ENCODE data around the gene MAST1.
A peak's percentile ranks its signal among the peaks of the same experiment; 100 is the strongest.
"Not testable (repeated sequence)": the region's sequence is repeated elsewhere in the genome, so short reads cannot be mapped to it uniquely, and the experiment has no call there.

Gene MAST1

DNA sequence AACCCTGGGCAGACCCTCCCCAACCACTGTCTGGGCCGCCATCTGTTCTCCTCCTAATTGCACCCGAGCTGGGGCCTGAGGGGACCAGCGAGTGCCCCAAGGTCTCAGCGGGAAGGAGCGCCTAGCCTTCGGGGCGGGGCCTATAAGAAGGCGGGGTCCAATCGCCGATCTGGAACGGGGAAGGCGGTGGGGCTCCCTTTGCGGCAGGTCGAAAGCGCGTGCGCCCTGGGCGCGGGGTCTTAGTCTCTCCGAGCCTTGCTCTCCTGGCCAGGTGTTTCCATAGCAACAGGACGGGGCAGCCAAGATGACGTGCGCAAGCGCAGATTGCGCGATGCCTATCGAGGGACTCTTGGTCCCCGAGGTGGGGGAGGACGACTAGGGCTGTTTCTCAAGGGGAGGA lies 2.8 kb downstream of the MAST1 start:
- no peak for DNase-seq

DNA sequence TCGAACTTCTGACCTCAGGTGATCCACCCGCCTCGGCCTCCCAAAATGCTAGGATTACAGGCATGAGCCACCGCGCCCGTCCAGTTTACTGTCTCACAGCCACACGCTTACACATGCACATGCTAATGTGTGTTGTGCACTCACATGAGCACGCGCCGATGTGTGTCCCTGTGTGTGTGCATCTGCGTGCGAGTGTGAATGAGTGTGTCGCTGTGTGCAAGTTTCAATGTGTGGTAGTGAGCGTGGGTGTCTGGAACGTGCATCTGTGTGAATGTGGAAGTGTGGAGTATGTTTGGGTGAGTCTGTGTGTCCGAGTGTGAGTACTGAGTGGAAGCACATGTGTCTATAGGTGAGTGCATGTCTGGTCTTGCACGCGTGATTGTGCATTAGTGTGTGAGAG lies 4.2 kb downstream of the MAST1 start:
- no peak for DNase-seq

DNA sequence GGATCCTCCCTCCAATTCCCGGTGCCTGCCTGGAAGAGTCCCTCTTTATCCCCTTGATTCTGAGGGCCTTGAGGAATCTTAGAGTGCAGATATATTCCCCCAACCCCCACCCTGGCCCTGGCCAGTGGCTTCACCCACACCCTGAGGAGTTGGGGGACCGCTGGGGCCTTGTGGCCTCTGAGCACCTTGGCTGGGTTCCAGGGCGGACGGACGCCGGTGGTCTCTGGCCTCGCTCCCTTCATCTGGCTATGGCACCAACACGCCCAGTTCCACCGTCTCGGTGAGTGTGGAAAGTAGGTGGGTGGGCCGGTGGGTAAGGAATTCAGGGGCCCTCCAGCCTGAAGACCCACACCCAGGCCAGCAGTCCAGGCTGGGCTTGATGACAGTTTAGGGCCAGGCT lies 5.0 kb downstream of the MAST1 start:
- DNase-seq = no peak

DNA sequence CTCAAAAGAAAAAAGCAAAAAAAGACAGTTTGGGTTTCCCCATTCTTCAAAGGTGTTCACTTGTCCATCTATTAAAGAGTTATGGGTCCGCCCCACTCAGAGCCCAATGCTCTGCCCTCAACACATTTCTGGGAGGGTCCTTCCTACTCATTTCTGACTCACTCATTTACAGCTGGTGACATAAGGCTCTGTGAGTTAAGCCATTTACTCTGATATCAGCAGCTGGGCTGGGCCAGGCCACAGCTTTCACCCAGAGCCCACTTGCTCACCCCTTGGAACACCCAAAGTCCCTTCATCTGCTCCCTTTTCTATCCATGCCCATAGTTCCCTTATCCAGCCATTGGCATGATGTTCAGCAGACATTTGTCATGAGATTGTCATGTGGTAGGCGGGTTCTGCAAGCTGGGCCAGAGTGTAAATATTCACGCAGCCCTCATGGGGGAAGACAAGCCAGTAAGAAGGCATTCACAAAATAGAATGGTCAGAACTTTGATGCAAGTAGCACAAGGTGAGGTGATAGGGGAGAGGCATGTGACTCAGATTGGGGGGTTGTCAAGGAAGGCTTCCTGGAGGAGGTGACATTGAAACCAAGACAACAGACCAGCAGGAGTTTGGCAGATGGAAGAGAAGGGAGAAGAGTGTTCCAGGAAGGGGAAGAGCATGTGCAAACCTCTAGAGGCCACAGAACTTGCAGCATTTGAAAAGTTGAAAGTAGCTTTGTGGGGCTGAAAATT lies 5.9 kb downstream of the MAST1 start:
- no peak for DNase-seq

DNA sequence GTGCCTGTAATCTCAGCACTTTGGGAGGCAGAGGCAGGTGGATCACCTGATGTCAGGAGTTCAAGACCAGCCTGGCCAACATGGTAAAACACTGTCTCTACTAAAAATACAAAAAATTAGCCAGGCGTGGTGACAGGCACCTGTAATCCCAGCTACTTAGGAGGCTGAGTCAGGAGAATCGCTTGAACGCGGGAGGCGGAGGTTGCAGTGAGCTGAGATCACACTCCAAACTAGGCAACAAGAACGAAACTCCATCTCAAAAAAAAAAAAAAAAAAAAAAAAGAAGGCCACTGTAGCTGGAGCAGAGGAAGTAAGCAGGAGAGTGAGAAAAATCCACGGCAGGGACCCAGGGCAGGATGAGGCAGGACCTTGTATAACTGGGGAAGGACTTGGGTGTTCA lies 8.3 kb downstream of the MAST1 start:
- not testable (repeated sequence) for DNase-seq

DNA sequence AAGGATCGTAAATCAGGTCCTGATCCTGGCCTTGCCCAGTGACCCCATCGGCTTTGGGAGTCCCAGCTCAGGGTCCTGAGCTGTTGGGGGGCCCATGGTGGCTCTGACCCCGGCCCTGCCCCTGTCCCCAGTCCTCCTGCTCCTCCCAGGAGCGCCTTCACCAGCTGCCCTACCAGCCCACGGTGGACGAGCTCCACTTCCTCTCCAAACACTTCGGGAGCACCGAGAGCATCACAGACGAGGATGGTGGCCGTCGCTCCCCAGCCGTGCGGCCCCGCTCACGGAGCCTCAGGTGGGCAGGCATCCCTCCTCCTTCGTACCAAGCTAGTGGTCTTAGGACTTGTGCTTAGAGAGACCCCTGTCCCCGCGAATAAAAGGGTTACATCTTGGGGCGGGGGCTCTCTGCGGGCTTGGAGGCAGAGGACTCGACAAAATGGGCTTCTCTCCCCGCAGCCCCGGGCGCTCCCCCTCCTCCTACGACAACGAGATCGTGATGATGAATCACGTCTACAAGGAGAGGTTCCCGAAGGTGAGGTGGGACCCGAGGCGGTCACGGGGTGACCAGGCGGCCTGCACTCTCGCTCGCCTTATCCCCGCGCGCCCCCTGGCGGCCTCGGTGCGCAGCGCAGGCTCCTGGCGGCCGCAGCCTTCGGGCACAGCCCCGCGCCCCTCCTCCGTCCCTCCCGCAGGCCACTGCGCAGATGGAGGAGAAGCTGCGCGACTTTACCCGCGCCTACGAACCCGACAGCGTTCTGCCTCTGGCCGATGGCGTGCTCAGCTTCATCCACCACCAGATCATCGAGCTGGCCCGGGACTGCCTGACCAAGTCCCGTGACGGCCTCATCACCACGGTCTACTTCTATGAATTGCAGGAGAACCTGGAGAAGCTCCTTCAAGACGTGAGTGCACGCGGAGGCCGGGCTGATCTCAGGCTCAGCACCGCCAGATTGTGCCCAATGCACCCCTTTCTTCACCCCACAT lies 9.1 kb downstream of the MAST1 start:
- DNase-seq = peak; percentile 57

DNA sequence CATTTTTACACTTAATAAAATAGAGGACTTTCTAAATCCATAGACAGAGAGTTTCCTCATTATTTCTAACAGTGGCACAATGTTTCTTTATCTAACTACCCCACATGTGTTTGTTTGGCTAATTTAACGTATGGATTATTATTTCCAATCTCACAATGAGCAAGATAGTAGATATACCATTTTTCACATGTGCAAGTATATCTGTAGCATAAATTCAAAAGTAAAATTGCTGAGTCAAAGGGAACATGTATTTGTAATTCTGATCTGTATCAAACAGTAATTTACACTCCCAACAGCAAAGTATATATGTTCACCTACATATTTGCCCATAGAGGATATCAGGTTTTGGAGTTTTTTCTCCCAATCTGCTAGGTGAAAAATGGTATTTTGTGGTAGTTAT lies 18.3 kb downstream of the MAST1 start:
- DNase-seq = no peak

DNA sequence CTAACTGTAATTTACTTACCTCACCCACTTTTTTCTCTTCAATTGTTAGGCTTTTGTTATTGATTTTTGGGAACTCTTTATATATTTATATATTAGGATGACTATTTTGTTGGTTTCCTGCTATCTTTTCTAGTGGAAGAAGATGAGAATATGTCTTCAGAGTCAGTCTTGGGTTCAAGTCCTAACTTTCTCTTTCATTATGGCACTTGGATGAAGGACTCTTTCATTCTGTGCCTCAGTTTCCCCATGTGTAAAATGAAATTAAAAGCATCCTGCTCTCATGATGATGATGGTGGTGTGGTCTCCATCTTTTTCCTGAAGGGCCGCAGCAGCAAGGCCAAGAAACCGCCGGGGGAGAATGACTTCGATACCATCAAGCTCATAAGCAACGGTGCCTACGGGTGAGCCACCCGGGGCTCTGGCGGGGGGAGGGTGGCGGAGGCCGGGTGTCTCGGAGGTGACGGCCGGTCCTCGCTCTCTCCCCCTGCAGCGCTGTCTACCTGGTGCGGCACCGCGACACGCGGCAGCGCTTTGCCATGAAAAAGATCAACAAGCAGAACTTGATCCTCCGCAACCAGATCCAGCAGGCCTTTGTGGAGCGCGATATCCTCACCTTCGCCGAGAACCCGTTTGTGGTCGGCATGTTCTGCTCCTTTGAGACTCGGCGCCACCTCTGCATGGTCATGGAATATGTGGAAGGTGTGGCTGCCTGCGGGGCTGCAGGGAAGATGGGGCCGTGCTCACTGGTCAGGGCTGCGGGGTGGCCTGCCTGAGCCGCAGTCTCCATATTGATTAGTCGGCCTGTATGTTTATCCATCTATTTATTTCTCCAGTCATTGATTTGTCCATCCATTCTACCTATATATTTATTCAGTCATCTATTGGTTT lies 20.0 kb downstream of the MAST1 start:
- DNase-seq = no peak

DNA sequence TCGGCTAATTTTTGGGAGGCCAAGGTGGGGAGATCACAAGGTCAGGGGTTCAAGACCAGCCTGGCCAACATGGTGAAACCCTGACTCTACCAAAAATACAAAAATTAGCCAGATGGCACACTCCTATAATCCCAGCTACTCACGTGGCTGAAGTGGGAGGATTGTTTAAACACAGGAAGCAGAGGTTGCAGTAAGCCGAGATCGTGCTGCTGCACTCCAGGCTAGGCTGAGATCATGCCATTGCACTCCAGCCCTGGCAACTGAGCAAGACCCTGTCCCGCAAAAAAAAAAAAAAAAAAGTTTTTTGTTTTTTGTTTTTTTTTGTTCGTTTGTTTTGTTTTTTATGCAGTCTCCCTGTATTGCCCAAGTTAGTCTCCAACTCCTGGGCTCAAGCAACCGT lies 21.2 kb downstream of the MAST1 start:
- no peak for DNase-seq

DNA sequence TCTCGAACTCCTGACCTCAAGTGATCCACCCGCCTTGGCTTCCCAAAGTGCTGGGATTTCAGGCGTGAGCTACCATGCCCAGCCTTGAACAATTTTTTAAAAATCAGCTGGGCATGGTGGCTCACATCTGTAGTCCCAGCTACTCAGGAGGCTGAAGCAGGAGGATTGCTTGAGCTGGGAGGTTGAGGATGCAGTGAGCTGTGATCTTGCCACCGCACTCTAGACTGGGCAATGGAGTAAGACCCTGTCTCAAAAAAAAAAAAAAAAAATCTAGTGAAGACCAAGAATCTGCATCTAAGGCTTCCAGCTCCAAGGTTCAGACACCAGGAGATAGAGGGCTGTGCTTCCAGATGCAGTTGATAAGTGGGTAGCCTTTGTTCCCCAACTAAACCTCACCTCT lies 25.8 kb downstream of the MAST1 start:
- DNase-seq = no peak

DNA sequence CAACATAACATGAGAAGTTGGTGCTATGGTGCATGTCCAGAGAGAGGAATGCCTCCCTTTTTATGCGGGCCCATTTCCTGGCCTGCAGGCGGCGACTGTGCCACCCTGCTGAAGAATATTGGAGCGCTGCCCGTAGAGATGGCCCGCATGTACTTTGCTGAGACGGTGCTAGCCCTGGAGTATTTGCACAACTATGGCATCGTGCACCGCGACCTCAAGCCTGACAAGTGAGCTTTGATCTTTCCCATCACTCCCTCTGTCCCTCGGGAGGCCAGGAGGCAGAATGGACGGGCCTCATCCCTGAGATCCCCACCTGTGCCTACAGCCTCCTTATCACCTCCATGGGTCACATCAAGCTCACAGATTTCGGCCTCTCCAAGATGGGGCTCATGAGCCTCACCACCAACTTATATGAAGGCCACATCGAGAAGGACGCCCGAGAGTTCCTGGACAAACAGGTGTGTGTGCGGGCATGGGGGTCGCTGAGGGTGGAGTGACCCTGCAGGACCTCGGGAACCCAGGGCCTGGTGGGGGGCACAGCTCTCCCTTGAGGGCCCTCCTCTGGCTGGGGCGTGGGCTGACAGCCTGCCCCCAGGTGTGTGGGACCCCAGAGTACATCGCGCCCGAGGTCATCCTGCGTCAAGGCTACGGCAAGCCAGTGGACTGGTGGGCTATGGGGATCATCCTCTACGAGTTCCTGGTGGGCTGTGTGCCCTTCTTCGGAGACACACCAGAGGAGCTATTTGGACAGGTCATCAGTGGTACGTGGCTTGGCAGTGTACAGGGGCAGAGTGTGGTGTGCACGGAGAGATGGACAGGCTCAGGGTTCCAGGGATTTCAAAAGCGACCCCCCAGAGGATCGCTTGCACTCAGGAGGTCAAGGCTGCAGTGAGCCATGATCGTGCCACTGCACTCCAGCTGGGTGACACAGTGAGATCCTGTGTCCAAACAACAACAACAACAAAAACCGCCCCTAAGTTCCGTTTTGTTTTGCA lies 26.7 kb downstream of the MAST1 start:
- DNase-seq = no peak

DNA sequence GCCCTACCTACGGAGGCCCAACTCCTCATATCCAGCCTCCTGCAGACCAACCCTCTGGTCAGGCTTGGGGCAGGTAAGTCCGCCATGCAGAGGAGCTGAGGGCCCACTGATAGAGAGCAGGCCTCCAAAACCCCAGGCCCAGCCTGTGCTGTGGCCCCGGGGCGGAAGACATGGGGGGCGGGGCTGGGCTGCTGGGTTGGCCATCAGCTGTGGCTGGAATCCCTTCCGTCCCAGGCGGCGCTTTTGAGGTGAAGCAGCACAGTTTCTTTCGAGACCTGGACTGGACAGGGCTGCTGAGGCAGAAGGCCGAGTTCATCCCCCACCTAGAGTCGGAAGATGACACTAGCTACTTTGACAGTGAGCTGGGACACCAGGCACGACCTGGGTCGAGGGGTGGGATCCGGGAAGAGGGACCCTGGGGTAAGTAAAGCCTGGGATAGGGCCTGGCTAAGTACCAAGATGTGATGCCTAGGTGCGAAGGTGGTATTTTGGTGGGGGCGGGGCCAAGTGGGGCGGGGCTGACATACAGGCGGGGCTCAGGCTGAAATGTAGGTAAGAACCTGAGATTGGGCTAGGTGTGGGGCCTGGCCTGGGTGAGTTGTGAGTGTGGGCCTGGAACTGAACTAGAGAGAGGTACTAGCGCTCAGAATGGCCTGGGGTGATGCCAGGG lies 27.6 kb downstream of the MAST1 start:
- no peak for DNase-seq

DNA sequence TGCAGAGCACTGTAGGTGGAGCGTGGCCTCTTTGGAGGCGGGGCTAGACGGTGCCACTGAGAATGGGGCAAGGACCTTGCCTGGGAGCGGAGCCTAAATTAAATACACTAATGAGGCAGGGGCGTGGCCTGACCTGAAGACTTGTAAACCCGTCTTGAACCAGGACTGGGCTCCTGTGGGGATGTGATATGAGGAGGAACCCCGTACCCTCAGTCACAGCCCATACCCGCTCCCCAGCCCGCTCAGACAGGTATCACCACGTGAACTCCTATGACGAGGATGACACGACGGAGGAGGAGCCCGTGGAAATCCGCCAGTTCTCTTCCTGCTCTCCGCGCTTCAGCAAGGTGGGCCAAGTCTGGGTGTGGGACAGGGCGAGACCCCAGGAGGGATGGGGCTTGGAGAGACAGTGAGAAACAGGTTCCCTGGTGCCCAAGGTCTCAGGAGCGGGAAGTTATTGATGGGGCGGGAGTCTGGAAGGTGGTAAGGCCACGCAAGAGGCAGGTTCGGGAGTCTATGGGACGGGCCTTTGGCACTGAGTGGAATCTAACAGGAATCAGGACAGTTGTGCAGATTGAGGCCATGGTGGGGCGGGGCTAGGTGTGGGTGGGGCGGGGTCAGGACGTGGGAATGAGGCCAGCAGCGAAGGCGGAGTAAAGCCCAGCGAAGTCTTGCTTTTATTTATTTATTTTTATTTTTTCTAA lies 28.3 kb downstream of the MAST1 start:
- no peak for DNase-seq

DNA sequence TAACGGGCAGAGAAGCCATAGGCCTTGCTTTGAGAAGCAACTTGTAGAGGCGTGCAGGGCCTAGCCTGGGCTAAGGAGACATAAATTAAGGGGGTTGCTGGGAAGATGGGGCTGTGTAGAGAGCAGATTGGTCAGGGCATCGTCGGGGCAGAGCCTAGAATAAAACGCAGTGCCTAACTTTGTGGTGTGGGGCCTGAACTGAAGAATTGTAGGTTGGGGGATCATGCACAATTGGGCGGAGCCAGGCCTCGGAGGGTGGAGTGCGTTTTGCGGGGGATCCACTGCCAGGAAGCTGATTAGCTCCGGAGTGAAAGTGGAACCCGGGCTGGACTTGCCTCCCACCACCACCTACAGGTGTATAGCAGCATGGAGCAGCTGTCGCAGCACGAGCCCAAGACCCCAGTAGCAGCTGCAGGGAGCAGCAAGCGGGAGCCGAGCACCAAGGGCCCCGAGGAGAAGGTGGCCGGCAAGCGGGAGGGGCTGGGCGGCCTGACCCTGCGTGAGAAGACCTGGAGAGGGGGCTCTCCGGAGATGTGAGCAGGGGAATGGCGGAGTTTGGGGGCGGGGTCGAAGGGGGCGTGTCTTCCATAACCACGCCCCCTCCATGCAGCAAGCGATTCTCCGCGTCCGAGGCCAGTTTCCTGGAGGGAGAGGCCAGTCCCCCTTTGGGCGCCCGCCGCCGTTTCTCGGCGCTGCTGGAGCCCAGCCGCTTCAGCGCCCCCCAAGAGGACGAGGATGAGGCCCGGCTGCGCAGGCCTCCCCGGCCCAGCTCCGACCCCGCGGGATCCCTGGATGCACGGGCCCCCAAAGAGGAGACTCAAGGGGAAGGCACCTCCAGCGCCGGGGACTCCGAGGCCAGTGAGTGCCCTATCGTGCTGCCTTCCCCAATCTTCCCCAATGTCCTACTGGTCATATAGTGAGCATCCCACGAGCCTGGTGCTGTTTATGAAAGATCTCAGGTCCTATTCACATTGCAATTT lies 29.1 kb downstream of the MAST1 start:
- no peak for DNase-seq

DNA sequence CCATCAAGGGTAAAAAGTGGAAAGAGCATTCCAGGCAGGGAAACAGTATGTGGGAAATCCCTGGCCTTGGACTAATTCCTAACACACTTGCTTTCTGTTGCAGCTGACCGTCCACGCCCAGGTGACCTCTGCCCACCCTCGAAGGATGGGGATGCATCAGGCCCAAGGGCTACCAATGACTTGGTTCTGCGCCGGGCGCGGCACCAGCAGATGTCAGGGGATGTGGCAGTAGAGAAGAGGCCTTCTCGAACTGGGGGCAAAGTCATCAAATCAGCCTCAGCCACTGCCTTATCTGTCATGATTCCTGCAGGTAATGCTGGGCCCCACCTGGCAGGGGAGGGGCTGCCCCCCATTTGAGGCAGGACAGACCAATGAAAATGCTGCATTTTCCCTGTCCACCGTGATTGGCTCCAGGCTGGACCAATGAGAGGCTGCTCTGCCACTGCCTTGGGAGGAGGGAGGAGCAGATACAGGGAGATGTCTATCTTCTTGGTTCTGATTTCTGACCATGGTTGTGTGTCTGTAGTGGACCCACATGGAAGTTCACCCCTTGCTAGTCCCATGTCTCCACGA lies 30.3 kb downstream of the MAST1 start:
- DNase-seq = no peak

DNA sequence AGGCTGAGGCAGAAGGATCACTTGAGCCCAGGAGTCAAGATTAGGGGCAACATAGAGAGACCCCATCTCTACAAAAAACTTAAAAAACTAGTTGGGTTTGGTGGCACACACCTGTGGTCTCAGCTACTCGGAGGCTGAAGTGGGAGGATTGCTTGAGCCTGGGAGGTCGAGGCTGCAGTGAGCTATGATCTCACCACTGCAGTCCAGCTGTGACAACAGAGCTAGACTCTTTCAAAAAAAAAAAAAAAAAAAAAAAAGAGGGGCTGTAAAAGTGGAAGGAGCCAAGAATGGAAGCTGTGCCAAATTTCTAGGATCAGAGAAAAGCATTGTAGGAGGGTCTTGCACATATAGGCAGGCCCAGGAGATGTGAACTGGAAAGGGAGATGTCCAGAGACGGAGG lies 33.4 kb downstream of the MAST1 start:
- DNase-seq = no peak

DNA sequence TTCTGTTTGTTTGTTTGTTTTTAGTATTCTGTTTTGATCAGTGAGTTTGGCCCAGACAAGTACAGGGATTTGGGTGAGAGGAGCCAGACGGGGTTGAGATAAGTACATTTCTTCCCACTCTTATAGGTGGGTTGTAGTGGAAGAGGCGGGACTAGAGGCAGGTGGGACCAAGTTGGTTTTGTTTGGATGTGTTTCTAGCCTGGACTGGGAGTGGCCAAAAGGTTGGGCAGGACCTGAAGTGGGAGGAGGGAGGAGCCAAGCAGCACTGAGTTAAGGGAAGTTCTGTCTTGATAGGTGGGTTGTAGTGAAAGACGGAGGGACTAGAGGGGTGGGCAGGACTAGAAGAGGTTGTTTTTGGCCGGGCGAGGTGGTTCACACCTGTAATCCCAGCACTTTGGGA lies 33.9 kb downstream of the MAST1 start:
- no peak for DNase-seq

DNA sequence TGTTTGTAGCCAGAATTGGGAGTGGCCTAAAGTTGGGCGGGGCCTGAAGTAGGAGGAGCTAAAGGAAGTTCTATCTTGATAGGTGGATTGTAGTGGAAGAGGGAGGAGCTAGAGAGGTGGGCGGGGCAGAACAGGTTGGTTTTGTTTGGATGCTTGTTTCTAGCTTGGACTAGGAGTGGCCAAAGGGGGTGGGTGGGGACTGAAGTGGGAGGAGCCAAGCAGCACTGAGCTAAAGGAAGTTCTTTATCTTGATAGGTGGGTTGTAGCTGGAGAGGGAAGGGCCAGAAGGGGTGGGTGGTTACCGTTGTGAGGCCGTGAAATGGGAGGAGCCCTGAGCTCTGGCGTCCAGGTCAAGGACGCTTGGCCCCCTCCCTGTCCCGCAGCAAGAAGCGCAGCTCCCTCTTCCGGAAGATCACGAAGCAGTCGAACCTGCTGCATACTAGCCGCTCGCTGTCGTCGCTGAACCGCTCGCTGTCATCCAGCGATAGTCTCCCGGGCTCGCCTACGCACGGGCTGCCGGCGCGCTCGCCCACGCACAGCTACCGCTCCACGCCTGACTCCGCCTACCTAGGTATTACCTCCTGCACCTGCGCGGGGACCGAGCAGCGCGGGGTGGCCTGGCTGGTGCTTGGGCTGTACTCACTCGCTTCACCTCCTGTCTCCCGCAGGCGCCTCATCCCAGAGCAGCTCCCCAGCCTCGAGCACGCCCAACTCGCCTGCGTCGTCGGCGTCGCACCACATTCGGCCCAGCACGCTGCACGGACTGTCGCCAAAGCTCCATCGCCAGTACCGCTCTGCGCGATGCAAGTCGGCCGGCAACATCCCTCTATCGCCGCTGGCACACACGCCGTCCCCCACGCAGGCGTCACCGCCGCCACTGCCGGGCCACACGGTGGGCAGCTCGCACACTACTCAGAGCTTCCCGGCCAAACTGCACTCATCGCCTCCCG lies 34.9 kb downstream of the MAST1 start:
- DNase-seq = no peak
